PC-3 (cell line): ENCODE measurements around the gene SH3BP4. TPM values are rescaled to one million over a fixed set of nuclear protein-coding genes. Genes with fewer than 3 reads are reported as not detected.

Experiments used
- ATAC-seq: fragments of 200-7000 bp; cut with Tn5 transposase; 2 replicates; pipeline ENCODE4 v1.9.1; 2020; ENCODE audit warnings: mild to moderate bottlenecking, moderate library complexity
- BruUV-seq: library from RNA; stranded (reverse); fragments of 400-500 nt; replicated peaks from 2 replicates; lab custom pipeline; 2021; lab: Mats Ljungman, UMichigan
- CTCF ChIA-PET: fragments of 300-600 bp; sonication (Branson Sonifier 250); formaldehyde crosslinking; loops from one replicate; lab custom pipeline; 2022; ENCODE audit warnings: antibody characterized with exemption; lab: Charles Lee
- POLR2A ChIA-PET: fragments of 300-600 bp; sonication (Branson Sonifier 250); formaldehyde crosslinking; loops from one replicate; lab custom pipeline; 2022; ENCODE audit warnings: antibody characterized with exemption; ENCODE audit not compliant: unreplicated experiment; lab: Charles Lee
- DNase-seq: peaks from one replicate; pipeline ENCODE4 v3.0.0-alpha.2; 2015
- H2AFZ ChIP-seq: fragments of 300-600 bp; sonication (generic); 2 replicates; pipeline ENCODE4 v1.6.0; 2016; ENCODE audit warnings: antibody characterized with exemption, low read length
- H3F3A ChIP-seq: fragments of 300-600 bp; sonication (generic); one replicate; pipeline ENCODE4 v1.6.0; 2017; ENCODE audit warnings: antibody characterized with exemption, low read length, control low read depth, mild to moderate bottlenecking; ENCODE audit not compliant: unreplicated experiment
- H3K27ac ChIP-seq: fragments of 300-600 bp; sonication (generic); 2 replicates; pipeline ENCODE4 v1.5.1; 2016; ENCODE audit warnings: mild to moderate bottlenecking, low read length
- H3K27me3 ChIP-seq: fragments of 300-600 bp; sonication (generic); 2 replicates; pipeline ENCODE4 v1.6.1; 2016; ENCODE audit warnings: low read length, mixed read lengths
- H3K36me3 ChIP-seq: fragments of 300-600 bp; sonication (generic); 2 replicates; pipeline ENCODE4 v1.6.1; 2016; ENCODE audit warnings: low read depth, mixed run types, low read length, mixed read lengths
- H3K4me1 ChIP-seq: fragments of 300-600 bp; sonication (generic); 2 replicates; pipeline ENCODE4 v1.5.1; 2016; ENCODE audit warnings: low read length; ENCODE audit not compliant: insufficient read depth
- H3K4me2 ChIP-seq: fragments of 300-600 bp; sonication (generic); 2 replicates; pipeline ENCODE4 v1.6.0; 2016; ENCODE audit warnings: low read length
- H3K4me3 ChIP-seq: fragments of 300-600 bp; sonication (generic); 2 replicates; pipeline ENCODE4 v1.5.1; 2016; ENCODE audit warnings: mild to moderate bottlenecking, low read length, mixed read lengths
- H3K79me2 ChIP-seq: fragments of 300-600 bp; sonication (generic); 2 replicates; pipeline ENCODE4 v1.6.1; 2017; ENCODE audit warnings: low read length, mixed read lengths
- H3K9ac ChIP-seq: fragments of 300-600 bp; sonication (generic); 2 replicates; pipeline ENCODE4 v1.6.0; 2016; ENCODE audit warnings: mild to moderate bottlenecking, low read length
- H3K9me2 ChIP-seq: fragments of 300-600 bp; sonication (generic); replicated peaks from 2 replicates; pipeline ENCODE4 v1.6.1; 2016; ENCODE audit warnings: mixed run types, low read length, mixed read lengths
- H3K9me3 ChIP-seq: fragments of 300-600 bp; sonication (generic); 2 replicates; pipeline ENCODE4 v1.6.1; 2016; ENCODE audit warnings: low read length, mixed read lengths
- H4K20me1 ChIP-seq: fragments of 300-600 bp; sonication (generic); 2 replicates; pipeline ENCODE4 v1.6.1; 2016; ENCODE audit warnings: low read length, mixed read lengths
- EZH2 ChIP-seq: fragments of 300-600 bp; sonication (generic); IDR thresholded peaks from one replicate; pipeline ENCODE4 v1.6.1; 2017; ENCODE audit warnings: antibody characterized with exemption, mild to moderate bottlenecking, low read length; ENCODE audit not compliant: unreplicated experiment
- EZH2phosphoT487 ChIP-seq: fragments of 300-600 bp; sonication (generic); IDR thresholded peaks from 2 replicates; pipeline ENCODE4 v1.6.1; 2018; ENCODE audit warnings: mild to moderate bottlenecking, antibody characterized with exemption, low read length, borderline replicate concordance
- intact Hi-C: fragments of 100-400 bp; cut with micrococcal nuclease; formaldehyde crosslinking; loops from 2 replicates; pipeline ENCODE4 v1.9.0; 2023
- total RNA-seq: library from RNA; depleted of rRNA; stranded (reverse); fragments of >200 nt; gene quantifications from 2 replicates; pipeline ENCODE4 v1.2.3, GENCODE V29; 2014
- TF ChIP-seq, protein P1 (sequence below): fragments of 300-600 bp; sonication (generic); conservative IDR thresholded peaks from 2 replicates; pipeline ENCODE4 v1.5.1; 2017; ENCODE audit warnings: antibody characterized with exemption, low read depth, mild to moderate bottlenecking, low read length

Gene SH3BP4
- total RNA-seq, 1 experiment from 2014 or later = 35.2 TPM

DNA sequence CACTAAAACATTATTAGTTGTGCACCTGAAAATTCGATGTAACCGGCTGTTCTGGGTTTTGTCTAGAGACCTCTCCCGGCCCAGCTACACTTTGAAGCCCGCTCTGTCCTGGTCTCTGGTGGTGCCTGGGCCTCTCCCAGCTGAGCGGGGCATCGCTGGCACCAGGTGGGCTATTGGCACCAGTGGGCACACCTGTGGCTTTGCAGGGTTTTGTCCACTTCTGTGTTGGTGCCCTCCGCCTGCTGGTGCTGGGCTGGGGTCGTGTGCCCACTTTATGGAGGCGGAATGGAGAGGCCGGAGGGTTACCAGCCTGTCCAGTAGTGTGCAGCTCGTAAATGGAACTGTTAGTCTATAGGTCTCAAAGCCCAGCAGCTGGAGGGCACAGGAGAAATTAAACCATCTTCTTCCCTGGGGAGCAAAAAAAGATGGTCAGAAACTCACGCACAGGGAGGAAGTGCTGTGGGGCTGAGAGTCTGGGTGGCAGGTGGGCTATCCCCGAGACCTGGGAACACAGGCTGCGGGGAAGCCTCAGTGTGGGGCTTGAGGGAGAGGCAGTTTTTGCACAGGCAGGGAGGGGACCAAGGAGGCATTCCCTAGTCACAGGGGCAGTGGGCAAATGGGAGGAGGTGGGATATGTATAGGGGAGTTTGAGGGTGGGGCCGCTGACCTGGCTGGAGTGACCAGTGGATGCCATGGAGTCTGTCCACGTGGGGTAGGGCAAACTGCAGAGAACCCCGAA lies 30.4 kb downstream of the SH3BP4 start:
- Histone ChIP-seq H3K9me3 (no peaks in the 10 kb centered on the region), H3K79me2 (peaks cover 92% of the 10 kb centered on the region), H4K20me1 (no peaks in the 10 kb centered on the region), H3K27ac (peak overlapping the region; percentile 96), H3K27me3 (no peaks in the 10 kb centered on the region), H3K4me3 (peak overlapping the region; percentile 67), H2AFZ (no peak overlapping the region), H3K9me2 (no peaks in the 10 kb centered on the region), H3K9ac (peak overlapping the region; percentile 75), H3K4me1 (peaks cover 53% of the 10 kb centered on the region), H3K4me2 (peak overlapping the region; percentile 90), H3F3A (peaks cover 19% of the 10 kb centered on the region), H3K36me3 (peaks cover 7% of the 10 kb centered on the region; the same call in 1 of the 2 replicates)
- POLR2A ChIA-PET = interaction anchor here (1.1 to 1.4 kb wide), 2 partner anchors 44 to 46 kb away, joined by 4 to 15 read pairs; no protein-coding TSS in a partner anchor
- no TSS peak for BruUV-seq
- no peak for DNase-seq
- intact Hi-C loops = loop anchor here (10.0 kb wide), 1 partner anchor 113 kb away; no protein-coding TSS in a partner anchor
- no peak for ATAC-seq
- CTCF ChIA-PET = no interaction called here
- TF ChIP-seq EZH2 = no peak
- TF ChIP-seq, protein P1, sequence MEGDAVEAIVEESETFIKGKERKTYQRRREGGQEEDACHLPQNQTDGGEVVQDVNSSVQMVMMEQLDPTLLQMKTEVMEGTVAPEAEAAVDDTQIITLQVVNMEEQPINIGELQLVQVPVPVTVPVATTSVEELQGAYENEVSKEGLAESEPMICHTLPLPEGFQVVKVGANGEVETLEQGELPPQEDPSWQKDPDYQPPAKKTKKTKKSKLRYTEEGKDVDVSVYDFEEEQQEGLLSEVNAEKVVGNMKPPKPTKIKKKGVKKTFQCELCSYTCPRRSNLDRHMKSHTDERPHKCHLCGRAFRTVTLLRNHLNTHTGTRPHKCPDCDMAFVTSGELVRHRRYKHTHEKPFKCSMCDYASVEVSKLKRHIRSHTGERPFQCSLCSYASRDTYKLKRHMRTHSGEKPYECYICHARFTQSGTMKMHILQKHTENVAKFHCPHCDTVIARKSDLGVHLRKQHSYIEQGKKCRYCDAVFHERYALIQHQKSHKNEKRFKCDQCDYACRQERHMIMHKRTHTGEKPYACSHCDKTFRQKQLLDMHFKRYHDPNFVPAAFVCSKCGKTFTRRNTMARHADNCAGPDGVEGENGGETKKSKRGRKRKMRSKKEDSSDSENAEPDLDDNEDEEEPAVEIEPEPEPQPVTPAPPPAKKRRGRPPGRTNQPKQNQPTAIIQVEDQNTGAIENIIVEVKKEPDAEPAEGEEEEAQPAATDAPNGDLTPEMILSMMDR = no peak
- TF ChIP-seq EZH2phosphoT487 = no peak

DNA sequence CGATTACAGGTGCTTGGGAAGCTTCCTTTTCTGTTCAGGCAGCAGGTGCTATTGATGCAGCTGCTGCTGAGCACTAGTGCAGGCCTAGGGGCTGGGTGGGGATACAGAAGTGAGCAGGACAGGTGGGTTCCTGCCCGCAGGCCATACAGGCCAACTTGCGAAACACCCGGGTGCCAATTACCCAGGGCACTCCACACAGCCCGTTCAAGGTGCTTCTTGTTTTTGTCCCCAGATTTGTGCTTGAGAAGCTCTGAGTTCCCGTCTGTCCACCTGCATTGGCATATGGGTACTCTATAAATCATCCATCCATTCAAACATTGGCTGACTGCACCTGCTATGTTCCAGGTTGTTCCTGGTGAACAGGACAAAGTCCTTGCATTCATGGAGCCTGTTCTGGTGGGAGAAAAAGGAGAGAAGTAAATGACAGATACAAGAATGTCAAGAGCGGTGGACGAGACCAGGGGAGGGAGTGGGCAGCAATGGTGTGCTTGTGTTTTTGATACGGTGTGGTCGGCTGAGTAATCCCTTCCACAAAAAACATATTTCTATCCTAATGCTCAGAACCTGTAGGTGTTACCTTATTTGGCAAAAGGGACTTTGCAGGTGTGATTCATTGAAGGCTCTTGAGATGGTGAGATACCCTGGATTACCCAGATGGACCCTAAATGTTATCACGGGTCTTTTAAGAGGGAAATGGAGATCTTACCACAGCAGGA lies 31.4 kb downstream of the SH3BP4 start:
- ATAC-seq = no peak
- no peaks in the 10 kb centered on the region for H4K20me1 ChIP-seq
- H3K4me3 ChIP-seq = no peak overlapping the region
- peaks cover 50% of the 10 kb centered on the region for H3K4me1 ChIP-seq
- H3K27ac ChIP-seq = peak overlapping the region; percentile 96; the same call in 1 of the 2 replicates
- peaks cover 93% of the 10 kb centered on the region for H3K79me2 ChIP-seq
- TF ChIP-seq EZH2phosphoT487 (no peak), EZH2 (no peak)
- TF ChIP-seq, protein P1 = no peak
- no TSS peak for BruUV-seq
- no peaks in the 10 kb centered on the region for H3K27me3 ChIP-seq
- H3K36me3 ChIP-seq = peaks cover 8% of the 10 kb centered on the region; the same call in 1 of the 2 replicates
- CTCF ChIA-PET = no interaction called here
- H2AFZ ChIP-seq = no peak overlapping the region
- no peak for DNase-seq
- H3F3A ChIP-seq = peaks cover 19% of the 10 kb centered on the region
- H3K9me3 ChIP-seq = no peaks in the 10 kb centered on the region
- H3K9ac ChIP-seq = no peak overlapping the region
- POLR2A ChIA-PET = no interaction called here
- H3K9me2 ChIP-seq = no peaks in the 10 kb centered on the region
- intact Hi-C loops = loop anchor here (10.0 kb wide), 1 partner anchor 112 kb away; no protein-coding TSS in a partner anchor
- H3K4me2 ChIP-seq = peak overlapping the region; percentile 90; the same call in 1 of the 2 replicates
